Esophagus squamous epithelium (tissue), 4 donors: ENCODE measurements around the gene AGTRAP.

Experiments used
- POLR2A ChIP-seq, 4 donors: fragments of 450-650 bp; IDR thresholded peaks; one replicate each; pipeline ENCODE4 v1.6.1; 2017; ENCODE audit warnings: antibody characterized with exemption in 4 of 4, mild to moderate bottlenecking in 4 of 4, moderate library complexity in 3 of 4
- TF ChIP-seq, protein P1 (sequence below), 6 experiments: fragments of 450-650 bp in 4 of 6; fragments of 200-600 bp in 2 of 6; sonication (generic) in 2 of 6; IDR thresholded peaks; one replicate each; pipeline ENCODE4 v1.5.1; 2016 to 2019; ENCODE audit warnings: antibody characterized with exemption in 6 of 6, mild to moderate bottlenecking in 4 of 6, moderate library complexity in 4 of 6

DNA sequence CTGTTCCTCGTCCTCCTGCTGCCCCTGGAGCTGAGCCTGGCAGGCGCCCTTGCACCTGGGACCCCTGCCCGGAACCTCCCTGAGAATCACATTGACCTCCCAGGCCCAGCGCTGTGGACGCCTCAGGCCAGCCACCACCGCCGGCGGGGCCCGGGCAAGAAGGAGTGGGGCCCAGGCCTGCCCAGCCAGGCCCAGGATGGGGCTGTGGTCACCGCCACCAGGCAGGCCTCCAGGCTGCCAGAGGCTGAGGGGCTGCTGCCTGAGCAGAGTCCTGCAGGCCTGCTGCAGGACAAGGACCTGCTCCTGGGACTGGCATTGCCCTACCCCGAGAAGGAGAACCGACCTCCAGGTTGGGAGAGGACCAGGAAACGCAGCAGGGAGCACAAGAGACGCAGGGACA lies 29.6 kb upstream of the AGTRAP start:
- TF ChIP-seq, protein P1, sequence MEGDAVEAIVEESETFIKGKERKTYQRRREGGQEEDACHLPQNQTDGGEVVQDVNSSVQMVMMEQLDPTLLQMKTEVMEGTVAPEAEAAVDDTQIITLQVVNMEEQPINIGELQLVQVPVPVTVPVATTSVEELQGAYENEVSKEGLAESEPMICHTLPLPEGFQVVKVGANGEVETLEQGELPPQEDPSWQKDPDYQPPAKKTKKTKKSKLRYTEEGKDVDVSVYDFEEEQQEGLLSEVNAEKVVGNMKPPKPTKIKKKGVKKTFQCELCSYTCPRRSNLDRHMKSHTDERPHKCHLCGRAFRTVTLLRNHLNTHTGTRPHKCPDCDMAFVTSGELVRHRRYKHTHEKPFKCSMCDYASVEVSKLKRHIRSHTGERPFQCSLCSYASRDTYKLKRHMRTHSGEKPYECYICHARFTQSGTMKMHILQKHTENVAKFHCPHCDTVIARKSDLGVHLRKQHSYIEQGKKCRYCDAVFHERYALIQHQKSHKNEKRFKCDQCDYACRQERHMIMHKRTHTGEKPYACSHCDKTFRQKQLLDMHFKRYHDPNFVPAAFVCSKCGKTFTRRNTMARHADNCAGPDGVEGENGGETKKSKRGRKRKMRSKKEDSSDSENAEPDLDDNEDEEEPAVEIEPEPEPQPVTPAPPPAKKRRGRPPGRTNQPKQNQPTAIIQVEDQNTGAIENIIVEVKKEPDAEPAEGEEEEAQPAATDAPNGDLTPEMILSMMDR (IDR thresholded peaks at IDR 0.05), result no peak
- no peak for TF ChIP-seq POLR2A (IDR thresholded peaks at IDR 0.05)
